Measurements from ENCODE around the gene AGPAT4.

DNA sequence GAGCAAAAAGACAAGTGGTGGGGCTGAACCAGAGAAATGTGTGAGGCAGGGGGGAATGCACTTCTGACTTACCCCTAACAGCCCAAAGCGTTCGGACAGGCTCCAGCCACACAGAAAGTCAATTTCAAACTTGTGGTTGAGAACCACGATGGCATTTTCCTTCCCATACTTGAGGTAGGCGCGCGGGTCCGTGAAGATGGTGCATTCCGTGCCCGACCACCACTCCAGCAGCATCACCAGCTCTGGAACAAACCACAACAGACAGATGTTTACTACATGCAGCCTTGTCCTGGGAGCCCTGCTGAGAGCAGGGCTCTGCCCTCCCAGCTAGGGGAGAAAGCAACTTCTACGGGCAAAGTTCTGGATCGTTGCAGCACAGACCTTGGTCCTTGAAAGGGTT, 107.7 kb downstream of the AGPAT4 start:
- TF ChIP-seq, protein P1, sequence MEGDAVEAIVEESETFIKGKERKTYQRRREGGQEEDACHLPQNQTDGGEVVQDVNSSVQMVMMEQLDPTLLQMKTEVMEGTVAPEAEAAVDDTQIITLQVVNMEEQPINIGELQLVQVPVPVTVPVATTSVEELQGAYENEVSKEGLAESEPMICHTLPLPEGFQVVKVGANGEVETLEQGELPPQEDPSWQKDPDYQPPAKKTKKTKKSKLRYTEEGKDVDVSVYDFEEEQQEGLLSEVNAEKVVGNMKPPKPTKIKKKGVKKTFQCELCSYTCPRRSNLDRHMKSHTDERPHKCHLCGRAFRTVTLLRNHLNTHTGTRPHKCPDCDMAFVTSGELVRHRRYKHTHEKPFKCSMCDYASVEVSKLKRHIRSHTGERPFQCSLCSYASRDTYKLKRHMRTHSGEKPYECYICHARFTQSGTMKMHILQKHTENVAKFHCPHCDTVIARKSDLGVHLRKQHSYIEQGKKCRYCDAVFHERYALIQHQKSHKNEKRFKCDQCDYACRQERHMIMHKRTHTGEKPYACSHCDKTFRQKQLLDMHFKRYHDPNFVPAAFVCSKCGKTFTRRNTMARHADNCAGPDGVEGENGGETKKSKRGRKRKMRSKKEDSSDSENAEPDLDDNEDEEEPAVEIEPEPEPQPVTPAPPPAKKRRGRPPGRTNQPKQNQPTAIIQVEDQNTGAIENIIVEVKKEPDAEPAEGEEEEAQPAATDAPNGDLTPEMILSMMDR (conservative IDR thresholded peaks at IDR 0.05; ENCODE audit: low read depth, low read length) = no peak
- no peak for TF ChIP-seq EZH2 (IDR thresholded peaks at IDR 0.05; ENCODE audit: borderline replicate concordance, low read depth, low read length, poor library complexity, severe bottlenecking)

Measured in A673 (cell line).